Mucosa of gallbladder (tissue), 1 donor: ENCODE data around the gene NUCB2. TPM values are rescaled to one million over a fixed set of nuclear protein-coding genes. Genes with fewer than 3 reads are reported as not detected.
"Not testable (repeated sequence)": the region's sequence is repeated elsewhere in the genome, so short reads cannot be mapped to it uniquely, and the experiment has no call there.

ENCODE experiments used
- DNase-seq: peaks from one replicate; pipeline ENCODE4 v3.0.0-alpha.2; 2020; ENCODE audit warnings: low spot score
- total RNA-seq: library from RNA; stranded (reverse); gene quantifications from one replicate; pipeline ENCODE4 v1.2.1, GENCODE V29; 2021
- donor health status: DM: no; HTN: no; CAD: no.

NUCB2 gene
- 145 TPM for total RNA-seq

DNA sequence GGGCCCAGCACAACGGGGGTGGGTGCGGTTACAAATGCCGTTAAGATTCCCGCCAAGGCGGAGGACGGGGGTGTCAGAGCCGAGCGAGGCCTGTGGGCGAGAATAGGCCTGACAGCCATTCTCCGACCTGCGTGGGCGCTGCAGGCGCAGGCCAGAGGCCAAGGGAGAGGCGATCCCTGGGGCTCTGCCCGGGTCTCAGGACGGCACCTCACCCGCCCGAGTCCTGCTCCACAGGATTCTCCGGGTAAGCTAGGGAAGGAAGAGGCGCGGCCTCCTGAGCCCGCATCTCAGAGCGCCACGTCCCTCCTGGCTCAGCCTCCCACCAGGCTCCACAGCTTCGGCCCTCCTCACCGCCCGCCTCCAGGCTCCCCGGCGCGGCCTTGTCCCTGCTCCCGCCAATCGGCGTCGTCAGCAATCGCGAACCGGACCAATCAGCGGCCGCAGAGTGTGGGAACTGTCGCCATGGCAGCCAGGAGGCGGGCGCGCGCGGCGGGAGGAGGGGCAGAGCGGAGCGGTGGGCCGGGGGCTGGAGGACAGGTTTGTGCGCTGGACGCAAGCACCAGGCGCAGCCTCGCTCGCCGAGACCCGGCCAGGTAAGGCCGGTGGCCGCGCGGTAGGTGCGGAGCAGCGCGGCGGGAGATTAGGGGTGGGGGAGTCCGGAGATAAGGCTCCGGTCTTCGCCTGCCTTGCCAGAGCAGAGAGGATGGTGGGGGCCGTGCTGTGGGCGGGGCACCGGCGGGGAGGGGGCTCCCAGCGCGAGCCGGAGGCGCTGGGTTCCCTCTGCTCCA is at the start of gene NUCB2:
TSS of gene NUCB2 (plus strand) at position 504 of the 788 bp plus-strand sequence. CDS start 18,585 bp downstream, outside the sequence.
- DNase-seq: peak; percentile 97

DNA sequence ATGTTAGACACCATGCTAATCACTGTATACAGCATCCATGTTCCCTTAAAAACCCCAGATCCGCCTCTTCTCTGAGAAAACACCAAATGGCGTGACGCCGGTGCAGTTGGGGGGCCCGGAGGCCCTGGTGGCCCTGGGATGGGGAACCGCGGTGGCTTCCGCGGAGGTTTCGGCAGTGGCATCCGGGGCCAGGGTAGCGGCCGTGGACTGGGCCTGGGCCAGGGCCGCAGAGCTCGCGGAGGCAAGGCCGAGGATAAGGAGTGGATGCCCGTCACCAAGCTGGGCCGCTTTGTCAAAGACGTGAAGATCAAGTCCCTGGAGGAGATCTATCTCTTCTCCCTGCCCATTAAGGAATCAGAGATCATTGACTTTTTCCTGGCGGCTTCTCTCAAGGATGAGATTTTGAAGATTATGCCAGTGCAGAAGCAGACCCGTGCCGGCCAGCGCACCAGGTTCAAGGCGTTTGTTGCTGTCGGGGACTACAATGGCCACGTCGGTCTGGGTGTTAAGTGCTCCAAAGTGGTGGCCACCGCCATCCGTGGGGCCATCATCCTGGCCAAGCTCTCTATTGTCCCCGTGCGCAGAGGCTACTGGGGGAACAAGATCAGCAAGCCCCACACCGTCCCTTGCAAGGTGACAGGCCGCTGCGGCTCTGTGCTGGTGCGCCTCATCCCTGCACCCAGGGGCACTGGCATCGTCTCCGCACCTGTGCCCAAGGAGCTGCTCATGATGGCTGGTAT is 48.2 kb upstream of the NUCB2 start:
- DNase-seq: not testable (repeated sequence)

DNA sequence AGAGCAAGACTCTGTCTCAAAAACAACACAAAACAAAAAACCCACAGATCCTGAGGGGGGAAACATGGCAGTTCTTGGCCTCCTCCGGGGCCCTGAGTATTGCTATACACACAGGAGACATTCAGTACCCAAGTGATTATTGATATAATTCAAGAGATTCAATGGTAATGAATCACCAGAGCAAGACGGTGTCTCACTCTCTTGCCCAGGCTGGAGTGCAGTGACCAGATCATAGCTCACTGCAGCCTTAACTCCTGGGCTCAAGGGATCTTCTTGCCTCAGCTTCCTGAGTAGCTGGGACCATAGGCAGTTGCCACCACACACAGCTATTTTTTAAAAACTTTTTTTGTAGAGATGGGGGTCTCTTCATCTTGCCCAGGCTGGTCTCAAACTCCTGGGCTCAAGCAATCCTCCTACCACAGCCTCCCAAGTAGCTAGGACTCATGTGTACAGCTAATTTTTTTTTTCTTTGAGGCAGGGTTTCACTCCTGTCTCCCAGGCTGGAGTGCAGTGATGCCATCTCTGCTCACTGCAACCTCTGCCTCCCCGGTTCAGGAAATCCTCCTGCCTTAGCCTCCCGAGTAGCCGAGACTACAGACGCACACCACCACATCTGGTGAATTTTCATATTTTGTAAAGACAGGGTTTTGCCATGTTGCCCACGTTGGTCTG is 46.9 kb upstream of the NUCB2 start:
- no peak for DNase-seq

DNA sequence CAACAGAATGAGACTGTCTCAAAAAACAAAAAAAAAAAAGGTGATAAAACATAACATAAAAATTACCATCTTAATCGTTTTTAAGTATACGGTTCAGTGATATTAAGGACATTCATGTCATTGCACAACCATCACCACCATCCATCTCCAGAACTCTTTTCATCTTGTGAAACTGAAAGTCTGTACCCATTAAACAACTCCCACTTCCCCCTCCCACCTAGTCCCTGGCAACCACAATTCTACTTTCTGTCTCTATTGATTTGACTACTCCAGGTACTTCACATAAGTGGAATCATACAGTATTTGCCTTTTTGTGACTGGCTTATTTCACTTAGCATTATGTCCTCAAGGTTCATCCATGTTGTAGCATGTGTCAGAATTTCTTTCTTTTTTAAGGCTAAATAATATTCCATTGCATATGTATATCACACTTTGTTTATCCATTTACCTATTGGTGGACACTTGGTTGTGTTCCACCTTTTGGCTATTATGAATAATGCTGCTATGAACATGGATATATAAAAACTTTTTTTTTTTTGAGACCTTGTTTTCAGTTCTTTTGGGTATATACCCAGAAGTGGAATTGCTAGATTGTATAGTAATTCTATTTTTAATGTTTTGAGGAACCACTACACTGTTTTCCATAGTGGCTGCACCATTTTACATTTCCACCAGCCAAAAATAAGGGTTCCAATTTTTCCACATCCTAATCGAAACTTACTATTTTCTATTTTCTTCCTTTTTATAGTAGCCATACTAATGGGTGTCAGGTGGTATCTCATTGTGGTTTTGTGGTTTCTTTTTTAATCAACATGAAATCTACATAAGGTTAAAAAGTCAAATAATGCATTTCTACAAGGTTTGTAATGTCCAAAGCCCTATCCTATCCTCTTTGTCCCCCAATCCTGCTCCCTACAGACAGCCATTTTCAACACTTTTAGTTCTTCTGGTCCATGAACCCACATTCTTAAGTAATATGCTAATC is 45.4 kb upstream of the NUCB2 start:
- no peak for DNase-seq

DNA sequence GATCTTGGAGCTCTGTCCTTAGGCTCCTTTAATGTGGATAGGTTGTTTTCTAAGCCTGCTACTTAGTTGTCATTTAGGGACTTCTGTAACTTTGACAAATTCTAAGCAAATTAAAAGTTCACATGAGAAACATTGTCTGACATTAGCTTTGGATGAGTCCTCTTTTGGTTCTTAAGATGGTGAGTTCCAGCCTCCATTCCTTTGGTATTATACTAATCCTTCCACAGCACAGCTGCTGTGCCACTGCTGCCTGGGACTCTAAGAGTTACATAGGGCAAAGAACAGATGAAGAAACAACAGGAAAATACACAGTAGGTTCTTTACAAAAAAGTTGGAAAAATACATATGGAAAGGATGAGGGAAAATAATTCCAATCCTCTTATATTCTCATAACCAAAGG is 43.4 kb upstream of the NUCB2 start:
- DNase-seq: no peak

DNA sequence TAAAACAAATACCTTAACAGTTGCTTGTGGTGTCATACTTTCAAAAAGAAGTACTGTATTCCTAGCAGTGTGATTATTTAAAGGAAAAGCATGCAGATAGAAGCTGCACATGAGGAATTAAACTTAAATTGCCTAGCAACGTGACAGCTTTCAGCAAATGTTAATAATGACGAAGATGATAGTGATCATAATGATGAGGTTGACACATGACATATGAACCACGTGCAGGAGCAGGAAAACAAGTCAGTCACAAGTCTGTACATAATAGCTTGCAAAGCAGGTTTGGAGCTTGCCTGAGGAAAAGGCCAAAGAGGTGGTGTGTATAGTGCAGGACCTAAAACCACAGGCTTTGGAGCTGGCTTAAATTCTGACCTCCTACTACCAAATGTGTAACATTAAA is 38.2 kb upstream of the NUCB2 start:
- no peak for DNase-seq

DNA sequence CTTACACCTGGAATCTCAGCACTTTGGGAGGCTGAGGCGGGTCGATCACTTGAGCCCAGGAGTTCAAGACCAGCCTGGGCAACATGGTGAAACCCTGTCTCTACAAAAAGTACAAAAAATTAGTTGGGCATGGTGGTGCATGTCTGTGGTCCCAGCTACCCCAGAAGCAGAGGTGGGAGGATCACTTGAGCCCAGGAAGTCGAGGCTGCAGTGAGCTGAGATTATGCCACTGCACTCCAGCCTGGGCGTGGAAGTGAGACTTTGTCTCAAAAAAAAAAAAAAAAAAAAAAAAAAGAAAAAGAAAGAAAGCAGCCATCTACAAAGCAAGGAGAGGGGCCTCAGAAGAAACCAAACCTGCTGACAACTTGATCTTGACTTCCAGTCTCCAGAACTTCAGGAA is 36.6 kb upstream of the NUCB2 start:
- DNase-seq: not testable (repeated sequence)

DNA sequence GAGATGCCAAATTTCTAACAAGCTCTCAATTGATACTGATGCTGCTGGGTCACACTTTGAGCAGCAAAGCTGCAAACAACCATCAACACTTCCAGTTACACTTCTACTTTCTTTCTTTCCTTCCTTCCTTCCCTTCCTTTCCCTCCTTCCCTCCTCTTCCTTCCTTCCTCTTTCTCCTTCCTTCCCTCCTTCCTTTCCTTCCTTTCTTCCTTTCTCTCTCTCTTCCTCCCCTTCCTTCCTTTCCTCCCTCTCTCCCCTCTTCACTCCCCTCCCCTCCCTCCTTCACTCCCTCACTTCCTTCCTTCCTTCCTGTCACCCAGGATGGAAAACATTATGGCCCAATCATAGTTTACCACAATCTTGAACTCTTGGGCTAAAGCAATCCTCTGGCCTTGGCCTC is 35.8 kb upstream of the NUCB2 start:
- DNase-seq: no peak

DNA sequence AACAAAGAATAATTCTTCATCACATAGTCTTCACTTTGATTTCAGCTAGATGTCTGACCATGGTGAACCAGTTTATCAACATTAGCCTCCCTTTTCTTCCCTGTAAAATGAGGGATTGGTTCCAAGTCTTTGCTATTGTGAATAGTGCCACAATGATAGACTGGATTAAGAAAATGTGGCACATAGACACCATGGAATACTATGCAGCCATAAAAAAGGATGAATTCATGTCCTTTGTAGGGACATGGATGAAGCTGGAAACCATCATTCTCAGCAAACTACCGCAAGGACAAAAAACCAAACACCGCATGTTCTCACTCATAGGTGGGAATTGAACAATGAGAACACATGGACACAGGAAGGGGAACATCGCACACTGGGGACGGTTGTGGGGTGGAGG is 33.6 kb upstream of the NUCB2 start:
- DNase-seq: not testable (repeated sequence)

DNA sequence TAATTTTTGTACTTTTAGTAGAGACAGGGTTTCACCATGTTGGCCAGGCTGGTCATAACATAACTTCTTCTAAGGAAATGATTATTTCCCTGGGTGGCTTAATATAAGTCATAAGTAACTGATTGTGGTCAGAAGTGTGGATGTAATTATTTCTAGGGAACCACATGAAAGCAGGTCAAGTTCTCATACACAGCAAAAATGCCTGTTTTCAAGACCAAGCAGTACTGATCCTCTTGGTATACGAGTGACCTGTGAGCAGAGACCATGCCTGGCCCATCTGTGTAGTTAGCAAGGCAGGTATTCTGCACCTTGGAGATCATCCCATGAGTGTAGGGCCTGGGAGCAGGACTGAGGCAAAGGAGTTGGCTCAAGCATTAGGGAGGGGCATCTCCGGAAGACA is 32.5 kb upstream of the NUCB2 start:
- no peak for DNase-seq

DNA sequence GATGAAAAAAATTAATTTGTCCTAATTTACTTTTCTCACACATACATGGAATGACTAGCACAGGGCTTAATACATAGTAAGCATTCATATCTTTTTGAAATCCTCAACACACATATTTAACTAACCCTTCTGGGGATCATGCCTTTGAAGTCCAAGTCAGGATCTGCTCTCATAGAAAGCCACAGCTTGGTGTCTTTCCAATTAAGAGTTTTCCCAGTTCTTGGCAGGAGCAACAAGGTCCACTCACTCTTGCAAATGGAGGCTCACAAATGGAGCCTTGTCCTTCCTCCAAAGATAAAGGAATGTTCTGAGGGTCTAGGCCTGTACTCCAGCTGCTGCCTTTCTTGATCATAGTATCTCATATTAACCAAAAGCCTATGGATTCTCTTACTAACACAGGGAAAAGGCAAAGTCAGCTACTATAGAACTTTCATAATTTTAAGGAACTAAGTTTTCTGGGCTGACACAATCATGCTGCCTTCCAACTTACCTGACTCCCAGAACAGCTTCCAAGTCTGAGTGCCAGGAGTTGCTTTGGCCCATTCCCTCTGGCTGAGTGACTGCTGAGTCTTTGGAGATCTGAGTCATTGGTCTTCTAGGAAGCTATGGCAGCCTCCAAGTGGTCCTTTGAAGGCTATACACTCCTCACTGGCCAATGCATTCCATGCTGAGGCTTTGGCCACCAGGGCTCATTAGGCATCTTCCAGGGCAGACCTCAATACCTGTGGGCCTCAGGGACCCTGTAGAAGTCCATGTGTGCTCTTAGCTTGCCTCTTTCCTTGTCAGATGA is 25.8 kb upstream of the NUCB2 start:
- DNase-seq: no peak

DNA sequence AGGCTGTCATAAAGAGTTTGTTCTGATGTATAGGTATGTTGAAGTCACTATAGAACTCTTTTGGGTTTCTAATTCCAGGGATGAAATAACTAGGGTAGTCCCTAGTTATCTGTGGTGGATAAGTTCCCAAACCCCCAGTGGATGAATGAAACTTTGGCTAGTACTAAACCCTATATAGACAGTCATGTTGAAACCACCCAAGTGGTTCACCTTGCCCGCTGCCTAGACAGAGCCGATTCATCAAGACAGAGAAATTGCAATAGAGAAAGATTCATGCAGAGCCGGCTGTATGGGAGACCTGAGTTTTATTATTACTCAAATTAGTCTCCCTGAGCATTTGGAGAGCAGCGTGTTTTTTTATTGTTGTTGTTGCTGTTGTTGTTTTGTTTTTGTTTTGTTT is 23.8 kb upstream of the NUCB2 start:
- DNase-seq: no peak

DNA sequence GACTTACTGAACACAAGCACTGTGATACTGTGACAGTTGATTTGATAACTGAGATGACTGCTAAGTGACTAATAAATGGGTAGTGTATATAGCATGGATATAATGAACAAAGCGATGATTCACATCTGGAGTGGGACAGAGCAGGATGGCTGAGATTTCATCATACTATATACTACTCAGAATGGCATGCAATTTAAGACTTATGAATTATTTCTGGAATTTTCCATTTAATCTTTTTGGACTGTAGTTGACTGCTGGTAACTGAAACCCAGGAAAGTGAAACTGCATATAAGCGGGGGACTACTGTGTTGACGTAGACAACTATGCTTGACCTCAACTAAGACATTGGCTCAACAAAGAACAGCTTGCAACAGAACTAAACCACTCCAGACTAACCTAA is 20.0 kb upstream of the NUCB2 start:
- DNase-seq: no peak

DNA sequence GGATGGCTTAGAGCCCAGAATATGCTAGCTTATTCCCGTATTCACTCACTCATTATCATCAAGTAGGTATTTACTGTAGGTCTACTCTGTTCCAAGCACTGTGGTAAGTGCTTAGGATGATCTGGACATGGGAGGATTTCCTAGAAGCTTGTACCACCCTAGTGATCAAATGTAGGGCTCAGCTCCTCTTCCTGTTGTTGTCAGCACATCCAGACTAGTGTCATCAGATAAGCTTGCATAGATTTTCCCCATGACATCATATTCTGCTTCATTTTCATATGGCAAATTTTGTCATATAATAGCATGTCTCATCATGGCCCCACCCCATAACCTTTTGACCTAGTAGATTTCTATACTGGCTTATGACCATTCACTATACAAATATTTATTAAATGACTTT is 19.3 kb upstream of the NUCB2 start:
- DNase-seq: no peak

DNA sequence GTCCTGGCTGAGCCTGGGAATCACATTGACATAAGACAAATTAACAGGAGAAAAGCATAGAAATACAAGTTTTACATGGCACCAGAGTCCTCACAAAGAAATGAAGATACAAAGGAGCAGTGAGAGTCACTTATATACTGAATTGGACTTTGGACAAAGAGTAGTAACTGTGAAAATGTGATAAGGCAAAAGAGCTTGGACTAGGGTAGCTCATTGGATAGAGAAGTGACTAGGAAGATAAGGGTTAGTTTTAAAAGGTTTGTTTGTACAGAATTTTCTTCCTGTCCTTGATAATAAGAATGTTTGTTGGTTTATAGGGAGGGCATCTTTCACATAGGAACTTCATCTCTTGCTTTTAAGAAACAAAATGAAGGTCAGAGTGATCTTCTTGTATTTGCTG is 17.9 kb upstream of the NUCB2 start:
- no peak for DNase-seq

DNA sequence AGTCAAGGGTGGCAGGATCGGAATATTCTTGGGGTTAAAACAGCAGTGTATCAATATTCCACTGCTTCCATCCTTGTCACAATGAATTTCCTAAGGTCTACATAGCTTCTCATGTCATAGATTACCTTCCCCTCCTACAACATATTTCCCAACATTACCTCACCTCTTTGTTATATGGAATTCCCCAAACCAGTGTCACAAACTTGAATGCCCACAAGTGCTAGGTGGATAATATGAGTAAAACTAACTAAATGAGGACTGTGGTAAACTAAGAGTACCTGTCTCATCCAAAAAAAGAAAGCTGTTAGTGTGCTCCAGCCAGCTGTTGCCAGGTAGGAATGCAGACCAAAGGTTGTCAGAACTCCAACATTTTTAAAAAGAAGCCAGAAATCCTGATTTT is 17.0 kb upstream of the NUCB2 start:
- no peak for DNase-seq

DNA sequence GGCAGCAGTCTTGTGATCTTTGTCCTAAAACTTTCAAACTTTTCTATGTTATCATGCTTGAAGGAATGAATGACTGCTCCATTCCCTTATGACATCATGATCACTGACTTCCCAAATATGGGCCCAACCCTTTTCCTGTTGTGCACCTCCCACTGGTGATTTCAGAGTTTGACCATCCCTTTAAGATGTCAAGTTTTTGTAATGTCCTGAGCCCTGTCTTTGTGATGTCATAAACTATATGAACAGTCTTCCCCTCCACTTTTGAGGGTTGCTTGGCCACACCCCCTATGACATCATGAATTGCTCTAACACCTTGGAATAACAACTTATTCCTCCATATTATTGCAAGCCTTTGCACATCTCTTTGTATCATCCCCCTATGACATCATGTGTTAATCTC is 16.5 kb upstream of the NUCB2 start:
- DNase-seq: no peak

DNA sequence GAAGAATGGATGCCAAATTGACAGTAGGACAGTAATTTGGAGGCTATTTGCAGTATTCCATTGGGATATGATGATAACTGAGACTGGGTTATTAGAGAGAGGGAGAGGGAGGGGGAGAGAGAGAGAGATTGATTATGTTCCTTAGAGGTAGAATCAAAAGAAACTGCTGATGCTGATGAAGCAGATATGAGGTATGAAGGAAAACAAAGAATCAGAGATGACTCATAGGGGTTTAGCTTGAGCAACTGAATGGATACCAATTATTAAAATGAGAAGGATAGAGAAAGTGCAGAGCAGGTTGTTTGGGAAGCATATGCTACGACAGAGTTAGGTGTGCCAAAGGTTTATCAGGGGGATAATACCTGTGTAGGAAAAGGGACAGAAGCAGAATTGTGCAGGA is 12.8 kb upstream of the NUCB2 start:
- no peak for DNase-seq

DNA sequence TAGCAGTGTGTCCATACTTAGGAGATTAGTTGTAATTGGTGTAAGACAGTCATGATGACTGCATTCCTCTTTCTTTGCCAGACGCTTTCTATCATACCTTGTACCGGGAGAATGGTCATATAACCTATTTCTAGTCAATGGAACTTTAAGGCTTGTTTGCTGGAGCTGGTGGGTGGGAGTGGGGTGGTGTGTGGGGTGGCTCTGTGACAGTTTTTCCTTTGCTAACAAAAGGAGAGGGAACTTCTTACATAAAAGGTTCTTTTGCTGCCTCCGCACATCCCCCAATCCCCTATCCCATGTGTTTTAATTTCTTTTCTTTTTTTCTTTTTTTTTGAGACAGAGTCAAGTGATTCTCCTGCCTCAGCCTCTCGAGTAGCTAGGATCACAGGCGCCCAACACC is 9.8 kb upstream of the NUCB2 start:
- no peak for DNase-seq

DNA sequence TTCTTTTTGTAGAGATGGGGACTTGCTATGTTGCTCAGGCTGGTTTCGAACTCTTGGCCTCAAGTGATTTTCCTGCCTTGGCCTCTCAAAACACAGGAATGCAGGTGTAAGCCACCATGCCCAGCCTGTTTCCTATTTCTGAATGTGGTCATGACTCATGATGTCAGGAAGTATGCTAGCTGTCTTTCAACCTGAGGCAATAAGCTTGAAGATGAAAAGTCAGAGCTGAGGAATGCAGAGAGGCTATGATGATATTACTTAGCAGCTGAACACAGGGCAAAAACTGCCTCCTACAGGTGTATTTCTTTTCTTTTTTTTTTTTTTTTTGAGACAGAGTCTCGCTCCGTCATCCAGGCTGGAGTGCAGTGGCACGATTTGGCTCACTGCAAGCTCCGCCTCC is 9.0 kb upstream of the NUCB2 start:
- no peak for DNase-seq

DNA sequence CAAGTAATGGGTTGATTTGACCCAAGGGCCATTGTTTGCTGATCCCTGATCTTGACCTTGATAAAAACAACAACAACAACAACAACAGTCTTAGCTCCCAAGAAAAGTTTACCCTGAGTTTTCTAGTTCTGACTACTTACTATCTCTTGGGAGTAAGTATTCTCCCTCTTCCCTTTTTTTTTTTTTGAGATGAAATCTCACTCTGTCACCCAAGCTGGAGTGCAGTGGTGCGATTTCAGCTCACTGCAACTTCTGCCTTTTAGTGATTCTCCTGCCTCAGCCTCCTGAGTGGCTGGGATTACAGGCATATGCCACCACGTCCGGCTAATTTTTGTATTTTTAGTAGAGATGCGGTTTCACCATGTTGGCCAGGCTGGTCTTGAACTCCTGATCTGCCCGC is 8.0 kb upstream of the NUCB2 start:
- not testable (repeated sequence) for DNase-seq
